HG03095 (cell line): ENCODE results near the gene LSM14A.
A peak's percentile ranks its signal among the peaks of the same experiment; 100 is the strongest.
"Not testable (repeated sequence)": the region's sequence is repeated elsewhere in the genome, so short reads cannot be mapped to it uniquely, and the experiment has no call there.

Source experiments
- ATAC-seq: cut with Tn5 transposase; IDR thresholded peaks from one replicate; pipeline ENCODE4 v1.9.1; 2021; ENCODE audit warnings: moderate library complexity; ENCODE audit not compliant: unreplicated experiment

LSM14A gene

DNA sequence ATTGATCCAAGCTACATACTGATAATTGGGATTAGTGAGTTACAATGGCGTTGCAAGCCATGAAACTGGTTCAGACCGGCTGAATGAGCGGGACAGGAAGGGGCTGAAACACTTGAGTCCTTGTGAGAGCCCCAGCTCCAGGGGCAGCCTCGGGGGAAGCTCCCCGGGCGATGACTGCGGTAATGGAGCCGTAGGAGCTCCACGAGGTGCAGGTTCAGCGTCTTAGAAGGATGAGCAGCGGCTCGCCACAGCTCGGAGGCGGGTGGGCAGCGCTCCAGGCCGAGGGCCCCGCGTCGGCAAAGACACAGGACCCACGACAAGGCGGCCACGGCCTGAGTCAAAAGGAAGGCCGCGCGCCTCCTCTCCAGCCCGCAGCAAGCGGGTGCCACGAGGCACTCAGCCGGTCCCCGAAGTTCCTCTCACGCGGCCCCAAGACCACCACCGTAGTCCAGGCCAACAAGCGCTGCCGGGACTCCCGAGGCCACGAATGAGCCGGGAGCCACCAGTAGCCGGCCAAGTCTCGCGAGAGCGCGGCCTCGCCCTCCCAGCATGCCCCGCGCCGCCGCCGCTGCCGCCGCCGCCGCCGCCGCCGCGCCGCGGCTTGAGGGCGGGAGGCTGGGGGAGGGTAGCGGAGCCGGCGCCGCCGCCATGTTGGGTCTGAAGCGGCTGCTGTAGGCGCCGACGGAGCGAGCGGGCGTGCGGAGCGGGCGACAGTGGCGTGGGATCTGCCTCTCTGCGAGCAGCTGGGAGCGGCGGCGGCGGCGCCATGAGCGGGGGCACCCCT is at the start of gene LSM14A:
LSM14A (plus strand) TSS at position 628 of the 784 bp plus-strand sequence; CDS start at position 767, 139 bp downstream.
- peak; percentile 58 for ATAC-seq

DNA sequence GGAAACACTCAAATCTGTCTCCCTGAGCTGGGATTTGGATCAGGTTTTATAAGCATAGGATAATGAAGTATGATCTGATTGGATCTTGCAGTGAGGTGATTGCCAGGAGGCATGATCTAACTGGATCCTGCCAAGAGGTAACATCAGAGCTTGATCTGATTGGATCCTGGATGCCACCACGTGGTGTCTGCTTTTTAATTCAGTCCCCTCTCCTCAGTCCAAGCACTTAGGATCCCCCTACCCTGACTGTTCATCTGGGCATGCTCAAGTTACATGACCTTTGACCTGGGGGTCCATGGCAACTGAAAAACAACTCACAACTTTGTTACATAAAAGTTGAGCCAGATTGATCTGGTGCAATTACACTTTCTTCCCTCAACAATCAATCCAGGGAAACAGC is 47.5 kb upstream of the LSM14A start:
- ATAC-seq: no peak

DNA sequence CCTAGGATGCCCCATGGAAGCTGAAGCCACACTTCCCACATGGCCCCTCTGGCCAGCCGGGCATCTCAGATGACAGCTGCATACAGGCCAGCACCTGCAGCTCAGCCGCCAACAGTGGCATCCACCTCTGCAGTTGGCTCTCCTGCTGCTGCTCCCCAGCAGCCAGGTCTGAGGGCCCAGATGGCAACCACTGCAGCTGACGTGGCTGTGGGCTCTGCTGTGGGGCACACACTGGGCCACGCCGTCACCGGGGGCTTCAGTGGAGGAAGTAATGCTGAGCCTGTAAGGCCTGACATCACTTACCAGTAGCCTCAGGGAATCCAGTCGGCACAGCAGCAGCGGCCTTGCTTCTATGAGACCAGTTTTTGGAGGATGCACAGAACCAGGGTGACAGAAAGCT is 45.3 kb upstream of the LSM14A start:
- no peak for ATAC-seq

DNA sequence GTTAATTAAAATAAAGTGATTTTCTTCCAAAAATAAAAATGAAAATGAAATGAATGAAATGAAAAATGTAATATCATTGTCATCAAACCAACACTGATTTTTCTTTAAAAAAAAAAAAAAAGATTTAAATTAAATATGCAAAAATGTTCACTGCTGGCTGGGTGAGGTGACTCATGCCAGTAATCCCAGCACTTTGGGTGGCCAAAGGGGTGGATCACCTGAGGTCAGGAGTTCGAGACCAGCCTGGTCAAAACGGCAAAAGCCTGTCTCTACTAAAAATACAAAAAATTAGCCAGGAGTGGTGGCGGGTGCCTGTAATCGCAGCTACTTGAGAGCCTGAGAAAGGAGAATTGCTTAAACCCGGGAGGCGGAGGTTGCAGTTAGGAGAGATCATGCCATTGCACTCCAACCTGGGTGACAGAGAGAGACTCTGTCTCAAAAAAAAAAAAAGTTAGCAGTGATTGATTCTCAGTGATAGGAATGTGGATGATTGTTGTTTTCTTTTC is 44.6 kb upstream of the LSM14A start:
- ATAC-seq: no peak

DNA sequence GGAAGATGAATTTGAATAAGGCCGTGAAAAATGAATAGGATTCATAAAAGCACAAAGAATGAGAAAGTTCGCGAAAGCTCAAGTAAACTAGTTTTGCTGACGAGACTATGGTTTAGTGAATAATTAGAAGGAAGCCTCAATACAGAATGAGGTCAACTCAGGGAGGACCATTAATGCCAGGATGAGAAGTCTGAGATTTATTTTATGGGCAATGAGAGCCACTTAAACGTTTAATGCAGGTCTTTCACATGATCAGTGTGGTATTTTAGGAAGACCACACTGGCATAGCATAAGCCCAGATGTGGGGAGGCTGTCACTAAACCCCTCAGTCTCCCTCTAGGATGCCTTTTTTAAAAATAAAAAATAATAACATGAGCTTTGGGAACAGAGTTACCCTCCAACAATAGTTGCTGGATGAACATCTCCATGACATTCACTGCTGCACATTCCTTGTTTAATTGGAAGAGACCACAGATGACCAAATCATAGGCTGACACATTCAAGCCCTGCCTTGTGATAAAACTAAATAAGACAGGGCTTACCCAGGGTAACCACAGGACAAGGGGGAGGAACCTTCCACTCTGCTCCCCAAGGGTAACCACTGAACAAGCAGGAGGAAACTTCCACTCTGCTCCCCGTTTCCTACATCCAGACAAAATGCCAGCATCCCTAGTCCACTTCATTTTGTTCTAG is 43.6 kb upstream of the LSM14A start:
- ATAC-seq: no peak

DNA sequence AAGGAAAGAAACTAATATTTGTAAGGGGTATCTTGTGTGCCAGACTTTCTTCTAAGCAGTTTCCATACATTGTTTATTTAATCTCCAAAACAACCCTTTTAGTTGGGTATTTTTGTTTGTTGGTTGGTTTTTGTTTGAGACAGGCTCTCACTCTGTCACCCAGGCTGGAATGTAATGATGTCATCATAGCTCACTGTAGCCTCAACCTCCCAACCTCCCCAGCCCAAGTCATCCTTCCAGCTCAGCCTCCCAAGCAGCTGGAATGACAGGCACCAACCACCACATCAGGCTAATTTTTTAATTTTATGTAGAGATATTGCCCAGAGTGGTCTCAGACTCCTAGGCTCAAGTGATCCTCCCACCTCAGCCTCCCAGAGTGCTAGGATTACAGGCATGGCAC is 41.2 kb upstream of the LSM14A start:
- no peak for ATAC-seq

DNA sequence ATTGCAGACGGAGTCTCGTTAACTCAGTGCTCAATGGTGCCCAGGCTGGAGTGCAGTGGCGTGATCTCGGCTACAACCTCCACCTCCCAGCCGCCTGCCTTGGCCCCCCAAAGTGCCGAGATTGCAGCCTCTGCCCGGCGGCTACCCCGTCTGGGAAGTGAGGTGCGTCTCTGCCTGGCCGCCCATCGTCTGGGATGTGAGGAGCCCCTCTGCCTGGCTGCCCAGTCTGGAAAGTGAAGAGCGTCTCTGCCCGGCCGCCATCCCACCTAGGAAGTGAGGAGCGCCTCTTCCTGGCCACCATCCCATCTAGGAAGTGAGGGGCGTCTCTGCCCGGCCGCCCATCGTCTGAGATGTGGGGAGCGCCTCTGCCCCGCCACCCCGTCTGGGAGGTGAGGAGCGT is 40.2 kb upstream of the LSM14A start:
- not testable (repeated sequence) for ATAC-seq

DNA sequence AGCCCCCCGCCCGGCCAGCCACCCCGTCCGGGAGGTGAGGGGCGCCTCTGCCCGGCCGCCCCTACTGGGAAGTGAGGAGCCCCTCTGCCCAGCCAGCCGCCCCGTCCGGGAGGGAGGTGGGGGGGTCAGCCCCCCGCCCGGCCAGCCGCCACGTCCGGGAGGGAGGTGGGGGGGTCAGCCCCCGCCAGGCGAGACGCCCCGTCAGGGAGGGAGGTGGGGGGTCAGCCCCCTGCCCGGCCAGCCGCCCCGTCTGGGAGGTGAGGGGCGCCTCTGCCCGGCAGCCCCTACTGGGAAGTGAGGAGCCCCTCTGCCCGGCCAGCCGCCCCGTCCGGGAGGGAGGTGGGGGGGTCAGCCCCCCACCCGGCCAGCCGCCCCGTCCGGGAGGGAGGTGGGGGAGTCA is 39.6 kb upstream of the LSM14A start:
- ATAC-seq: not testable (repeated sequence)

DNA sequence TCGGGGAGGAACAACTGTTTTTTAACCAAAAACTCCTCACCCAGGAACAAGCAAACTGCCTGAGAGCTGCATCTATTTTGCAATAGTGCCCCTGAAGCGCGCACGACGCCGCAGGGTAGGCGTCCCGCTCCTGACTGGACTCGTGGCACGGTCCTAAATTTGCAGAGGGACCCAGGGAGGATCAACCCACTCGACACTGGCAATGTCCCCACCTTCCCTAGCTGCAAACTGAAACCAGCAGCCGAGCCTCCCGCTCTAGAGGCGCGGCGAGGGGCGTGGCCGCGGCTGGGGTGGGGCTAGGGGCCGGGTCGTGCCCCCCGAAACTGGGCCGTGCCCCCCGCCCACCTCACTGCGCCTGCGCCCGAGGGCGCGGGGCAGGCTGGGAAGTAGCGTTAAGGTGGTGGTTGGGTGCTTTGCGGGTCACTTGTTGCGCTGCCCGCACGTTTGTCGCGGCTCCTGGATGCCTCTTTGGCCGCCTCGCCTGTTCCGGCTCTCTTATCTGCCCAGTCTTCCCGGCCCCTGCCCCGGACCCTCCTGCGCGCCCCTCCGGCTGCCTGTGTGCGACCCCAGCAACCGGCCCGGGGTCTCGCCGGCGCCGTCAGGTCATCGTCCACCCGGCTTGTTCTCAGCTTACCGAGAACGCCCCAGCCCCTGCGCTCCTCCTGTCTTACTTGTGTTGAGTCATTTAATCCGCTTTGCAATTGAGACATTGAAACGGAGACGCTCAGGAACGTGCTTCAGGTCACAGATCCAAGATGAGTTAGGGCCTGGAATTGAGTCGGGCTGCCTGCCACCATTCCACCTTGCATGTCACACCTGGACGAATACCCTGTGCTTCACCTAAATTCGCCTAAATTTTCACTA is 37.9 kb upstream of the LSM14A start:
- peak; percentile 81 for ATAC-seq

DNA sequence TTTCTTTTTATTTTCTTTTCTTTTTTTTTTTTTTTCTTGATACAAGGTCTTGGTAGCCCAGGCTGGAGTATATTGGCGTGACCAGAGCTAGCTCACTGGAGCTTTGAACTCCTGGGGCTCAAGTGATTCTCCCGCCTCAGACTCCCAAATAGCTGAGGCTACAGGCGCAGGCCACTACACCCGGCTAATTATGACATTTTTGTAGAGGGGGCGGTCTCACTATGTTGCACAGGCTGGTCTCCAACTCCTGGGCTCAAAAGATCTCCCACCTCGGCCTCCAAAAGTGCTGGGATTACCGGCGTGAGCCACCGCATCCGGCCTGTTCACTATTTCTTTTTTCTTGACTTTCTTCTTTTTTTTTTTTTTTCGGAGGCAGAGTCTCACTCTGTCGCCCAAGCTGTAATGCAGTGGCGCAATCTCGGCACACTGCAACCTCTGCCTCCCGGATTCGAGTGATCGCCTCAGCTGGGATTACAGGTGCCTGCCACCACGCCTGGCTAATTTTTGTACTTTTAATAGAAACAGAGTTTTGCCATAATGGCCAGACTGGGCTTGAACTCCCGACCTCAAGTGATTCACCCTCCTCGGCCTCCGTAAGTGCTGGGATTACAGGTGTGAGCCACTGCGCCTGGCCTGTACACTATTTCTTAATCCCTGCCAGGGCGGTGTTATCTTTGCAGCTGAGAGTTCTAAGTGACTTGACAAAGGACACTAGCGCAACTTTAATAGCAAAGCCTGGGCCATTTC is 37.1 kb upstream of the LSM14A start:
- ATAC-seq: no peak

DNA sequence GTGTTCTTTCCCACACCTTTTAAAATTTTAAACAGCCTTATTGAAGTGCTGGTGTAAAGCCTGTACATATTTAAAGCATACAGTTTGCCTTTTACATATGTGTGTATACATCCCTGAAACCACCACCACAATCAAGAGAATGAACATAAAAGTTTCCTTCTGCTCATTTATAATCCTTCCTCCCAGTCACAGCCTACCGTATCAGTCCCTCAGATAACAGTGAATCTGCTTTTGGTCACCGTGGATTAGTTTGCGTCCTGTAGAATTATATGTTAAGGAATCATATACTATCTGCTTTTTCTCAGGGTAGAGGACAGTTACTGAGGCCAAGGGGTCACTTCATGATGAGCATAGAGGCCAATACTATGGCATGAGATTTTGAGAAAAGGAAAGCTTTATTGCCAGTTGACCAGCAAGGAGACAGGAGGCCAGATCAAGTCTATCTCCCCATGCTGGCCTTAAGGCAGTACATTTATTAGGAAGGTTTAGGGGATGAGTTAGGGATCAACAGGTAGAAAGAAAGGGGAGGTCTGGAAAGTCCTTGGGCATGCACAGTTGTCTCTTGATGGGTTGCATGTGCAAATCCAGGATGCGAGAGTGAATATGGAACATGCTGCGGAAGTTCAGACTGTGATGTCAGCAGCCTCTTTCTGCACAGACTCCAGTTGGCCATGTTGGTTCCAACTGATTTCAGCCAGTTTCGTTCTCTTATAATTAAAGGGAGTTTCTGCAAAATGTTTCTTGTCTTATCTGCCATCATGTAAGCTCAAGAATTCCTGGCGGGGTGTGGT is 36.3 kb upstream of the LSM14A start:
- ATAC-seq: no peak

DNA sequence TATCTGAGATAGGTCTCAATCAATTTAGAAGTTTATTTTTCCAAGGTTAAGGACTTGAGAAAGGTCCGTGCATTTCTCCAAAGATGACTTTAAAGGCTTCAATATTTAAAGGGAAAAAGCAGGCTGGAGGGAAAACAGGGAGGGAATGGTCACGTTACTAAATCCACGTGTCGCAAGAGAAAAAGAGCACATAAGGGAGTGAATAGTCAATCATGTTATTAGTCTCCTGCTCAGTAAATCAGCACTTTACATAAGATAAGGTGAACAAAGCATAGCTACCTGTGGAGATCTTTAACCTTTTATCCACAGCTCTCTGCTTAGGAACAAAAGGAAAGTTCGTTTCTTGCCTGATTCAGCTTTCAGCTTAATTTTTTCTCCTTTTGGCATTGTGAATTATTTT is 31.3 kb upstream of the LSM14A start:
- ATAC-seq: no peak

DNA sequence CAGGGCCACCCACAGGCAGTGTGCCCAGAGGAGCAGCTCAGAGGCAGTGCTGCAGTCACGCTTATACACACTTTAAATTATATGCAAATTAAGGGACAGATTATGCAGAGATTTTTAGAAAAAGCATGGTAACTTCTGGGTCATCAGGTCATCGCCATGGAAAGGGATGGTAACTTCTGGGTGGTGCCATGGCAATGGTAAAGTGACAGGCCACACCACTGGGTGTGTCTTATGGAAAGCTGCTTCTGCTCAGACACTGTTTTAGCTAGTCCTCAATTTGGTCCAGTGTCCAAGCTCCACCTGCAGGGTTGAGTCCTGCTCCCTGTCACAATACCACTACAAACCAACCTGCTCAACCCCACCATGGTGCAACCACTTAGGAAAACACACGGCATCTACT is 29.9 kb upstream of the LSM14A start:
- no peak for ATAC-seq

DNA sequence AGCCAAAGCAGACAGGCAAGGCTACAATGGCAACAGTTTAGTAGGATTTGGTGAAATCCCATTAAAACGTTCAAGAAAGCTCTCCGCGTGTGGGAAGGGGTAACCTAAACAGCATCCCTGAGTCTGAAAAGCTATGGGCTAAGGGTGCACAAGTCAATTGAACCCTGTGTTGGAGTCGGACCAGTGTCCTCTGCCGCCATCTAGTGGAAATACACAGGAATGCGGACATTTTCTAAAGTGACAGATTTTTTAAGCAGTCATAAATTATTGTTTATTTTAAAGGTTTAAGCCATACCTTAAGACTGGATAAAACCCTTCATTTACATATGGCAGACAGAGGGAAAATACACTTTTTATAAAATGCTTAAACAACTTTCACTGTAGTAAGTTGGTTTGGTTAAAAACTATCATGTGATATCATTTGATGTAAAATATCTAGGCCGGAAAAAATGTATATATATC is 26.5 kb upstream of the LSM14A start:
- no peak for ATAC-seq

DNA sequence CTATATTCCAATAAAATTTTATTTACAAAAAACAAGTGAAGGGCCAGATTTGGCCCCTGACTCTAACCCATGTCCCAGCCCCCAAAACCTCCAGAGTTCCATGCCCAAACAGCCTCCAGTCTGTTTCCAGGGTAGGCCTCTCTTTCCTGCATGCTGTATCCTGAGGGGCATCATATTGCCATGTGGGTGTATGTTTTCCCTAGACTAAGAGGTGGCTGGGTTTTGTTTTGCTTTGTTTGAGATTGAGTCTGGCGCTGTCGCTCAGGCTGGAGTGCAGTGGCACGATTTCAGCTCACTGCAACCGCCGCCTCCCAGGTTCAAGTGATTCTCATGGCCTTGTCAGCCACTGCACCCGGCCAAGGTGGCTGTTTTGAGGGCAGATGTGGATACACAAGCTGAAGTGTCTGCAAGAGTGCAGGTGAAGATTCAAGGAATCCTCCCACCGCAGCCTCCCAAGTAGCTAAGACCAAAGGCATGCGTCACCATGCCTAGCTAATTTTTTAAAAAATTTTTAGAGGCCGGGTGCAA is 23.6 kb upstream of the LSM14A start:
- ATAC-seq: no peak

DNA sequence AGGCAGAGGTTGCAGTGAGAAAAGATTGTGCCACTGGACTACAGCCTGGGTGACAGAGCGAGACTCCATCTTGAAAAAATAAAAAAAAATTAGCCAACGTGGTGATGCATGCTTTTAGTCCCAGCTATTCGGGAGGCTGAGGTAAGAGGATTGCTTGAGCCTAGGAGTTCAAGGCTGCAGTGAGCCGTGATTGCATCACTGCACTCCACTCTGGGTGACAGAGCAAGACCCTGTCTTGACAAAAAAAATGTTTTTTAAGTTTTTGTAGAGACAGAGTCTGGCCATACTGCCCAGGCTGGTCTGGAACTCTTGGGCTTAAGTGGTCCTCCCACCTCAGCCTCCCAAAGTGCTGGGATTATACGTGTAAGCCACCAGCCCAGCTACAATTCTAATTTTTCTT is 22.4 kb upstream of the LSM14A start:
- no peak for ATAC-seq

DNA sequence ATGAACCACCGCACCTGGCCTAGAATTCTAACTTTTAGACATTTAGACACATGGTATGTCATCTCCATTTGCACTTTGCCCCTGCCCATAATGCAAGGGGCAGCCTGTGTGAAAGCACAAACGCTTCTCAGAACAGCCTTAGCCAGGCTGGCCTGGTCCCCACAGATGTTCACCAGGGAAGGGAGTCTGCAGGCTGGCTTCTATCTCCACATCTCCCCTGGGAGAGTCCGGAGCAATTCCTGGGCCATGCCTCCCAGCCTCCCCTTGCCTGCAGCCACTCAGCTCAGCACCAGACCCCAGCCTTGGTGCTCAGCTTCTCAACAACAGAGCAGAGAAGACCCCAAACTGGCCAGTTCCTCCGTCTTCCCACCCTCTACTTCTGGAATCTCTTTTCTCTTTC is 21.7 kb upstream of the LSM14A start:
- ATAC-seq: no peak

DNA sequence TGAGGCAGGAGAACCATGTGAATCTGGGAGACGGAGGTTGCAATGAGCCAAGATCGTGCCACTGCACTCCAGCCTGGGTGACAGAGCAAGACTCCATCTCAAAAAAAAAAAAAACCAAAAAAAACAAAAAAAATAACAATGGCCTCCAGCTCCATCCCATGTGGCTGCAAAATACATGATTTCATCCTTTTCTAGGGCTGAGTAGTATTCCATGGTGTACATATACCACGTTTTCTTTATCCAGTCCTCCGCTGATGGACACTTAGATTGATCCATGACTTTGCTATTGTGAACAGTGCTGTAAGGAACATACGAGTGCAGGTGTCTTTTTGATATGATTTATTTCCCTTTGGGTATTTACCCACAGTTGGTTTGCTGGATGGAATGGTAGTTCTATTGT is 20.9 kb upstream of the LSM14A start:
- ATAC-seq: no peak

DNA sequence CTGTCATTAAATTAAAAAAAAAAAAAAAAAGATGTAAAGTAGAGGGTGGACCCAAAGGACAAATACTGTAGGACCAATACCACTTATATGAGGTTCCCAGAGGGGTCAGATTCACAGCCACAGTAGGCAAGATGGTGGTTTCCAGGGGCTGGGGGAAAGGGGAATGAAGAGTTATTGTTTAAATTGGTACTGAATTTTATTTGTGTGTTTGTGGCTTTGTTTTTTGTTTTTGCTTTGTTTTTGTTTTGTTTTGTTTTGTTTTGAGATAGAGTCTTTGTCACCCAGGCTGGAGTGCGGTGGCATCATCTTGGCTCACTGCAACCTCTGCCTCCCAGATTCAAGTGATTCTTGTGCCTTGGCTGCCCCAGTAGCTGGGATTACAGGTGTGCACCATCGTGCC is 17.9 kb upstream of the LSM14A start:
- ATAC-seq: no peak

DNA sequence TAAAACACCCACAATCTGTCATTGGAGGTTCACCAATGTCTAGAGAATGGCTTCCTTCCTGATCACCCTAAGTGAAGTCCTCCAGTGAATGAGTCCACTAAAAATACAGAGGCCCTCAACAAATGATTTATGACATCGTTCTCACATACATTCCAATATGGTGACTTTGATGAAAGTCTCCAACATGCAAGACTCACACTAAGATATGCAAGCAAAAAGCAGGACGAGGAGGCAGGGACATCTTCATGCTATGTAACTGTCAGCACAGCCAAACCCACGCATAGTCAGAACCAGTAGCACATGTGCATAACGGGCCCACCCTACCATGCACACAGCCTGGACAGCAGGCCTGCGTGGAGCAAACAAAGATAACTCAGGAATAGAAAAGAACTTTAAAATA is 16.6 kb upstream of the LSM14A start:
- no peak for ATAC-seq
